ENCODE data around the gene ATP2A1.

DNA sequence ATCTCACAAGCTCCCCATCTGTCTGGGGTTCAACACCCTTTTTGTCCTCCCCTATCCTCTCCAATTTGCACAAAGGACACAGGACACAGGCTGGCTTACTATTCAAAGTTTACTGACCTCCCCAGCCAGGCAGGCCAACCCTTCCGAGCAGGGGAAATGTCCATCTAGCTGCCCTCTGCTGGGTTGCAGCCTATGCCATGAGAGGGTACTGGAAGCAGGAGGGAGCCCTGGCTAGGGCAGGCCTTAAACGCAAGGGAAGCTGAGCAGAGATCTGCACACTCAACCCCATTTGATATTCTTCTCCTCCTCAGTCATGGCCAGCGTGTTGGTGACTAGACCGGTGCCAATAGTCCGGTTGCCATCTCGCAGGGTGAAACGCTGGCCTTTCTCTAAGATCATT, 35.6 kb upstream of the ATP2A1 start:
- TF ChIP-seq, protein P1, sequence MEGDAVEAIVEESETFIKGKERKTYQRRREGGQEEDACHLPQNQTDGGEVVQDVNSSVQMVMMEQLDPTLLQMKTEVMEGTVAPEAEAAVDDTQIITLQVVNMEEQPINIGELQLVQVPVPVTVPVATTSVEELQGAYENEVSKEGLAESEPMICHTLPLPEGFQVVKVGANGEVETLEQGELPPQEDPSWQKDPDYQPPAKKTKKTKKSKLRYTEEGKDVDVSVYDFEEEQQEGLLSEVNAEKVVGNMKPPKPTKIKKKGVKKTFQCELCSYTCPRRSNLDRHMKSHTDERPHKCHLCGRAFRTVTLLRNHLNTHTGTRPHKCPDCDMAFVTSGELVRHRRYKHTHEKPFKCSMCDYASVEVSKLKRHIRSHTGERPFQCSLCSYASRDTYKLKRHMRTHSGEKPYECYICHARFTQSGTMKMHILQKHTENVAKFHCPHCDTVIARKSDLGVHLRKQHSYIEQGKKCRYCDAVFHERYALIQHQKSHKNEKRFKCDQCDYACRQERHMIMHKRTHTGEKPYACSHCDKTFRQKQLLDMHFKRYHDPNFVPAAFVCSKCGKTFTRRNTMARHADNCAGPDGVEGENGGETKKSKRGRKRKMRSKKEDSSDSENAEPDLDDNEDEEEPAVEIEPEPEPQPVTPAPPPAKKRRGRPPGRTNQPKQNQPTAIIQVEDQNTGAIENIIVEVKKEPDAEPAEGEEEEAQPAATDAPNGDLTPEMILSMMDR (IDR thresholded peaks at IDR 0.05): no peak
- no peak for TF ChIP-seq POLR2A (IDR thresholded peaks at IDR 0.05)

Measured in esophagus squamous epithelium (tissue), 4 donors.